Measurements from ENCODE around the gene RMDN2. TPM values are rescaled to one million over a fixed set of nuclear protein-coding genes. Genes with fewer than 3 reads are reported as not detected.

RMDN2 gene
- total RNA-seq, 1 donor from 2014 or later, result 5.1 TPM

DNA sequence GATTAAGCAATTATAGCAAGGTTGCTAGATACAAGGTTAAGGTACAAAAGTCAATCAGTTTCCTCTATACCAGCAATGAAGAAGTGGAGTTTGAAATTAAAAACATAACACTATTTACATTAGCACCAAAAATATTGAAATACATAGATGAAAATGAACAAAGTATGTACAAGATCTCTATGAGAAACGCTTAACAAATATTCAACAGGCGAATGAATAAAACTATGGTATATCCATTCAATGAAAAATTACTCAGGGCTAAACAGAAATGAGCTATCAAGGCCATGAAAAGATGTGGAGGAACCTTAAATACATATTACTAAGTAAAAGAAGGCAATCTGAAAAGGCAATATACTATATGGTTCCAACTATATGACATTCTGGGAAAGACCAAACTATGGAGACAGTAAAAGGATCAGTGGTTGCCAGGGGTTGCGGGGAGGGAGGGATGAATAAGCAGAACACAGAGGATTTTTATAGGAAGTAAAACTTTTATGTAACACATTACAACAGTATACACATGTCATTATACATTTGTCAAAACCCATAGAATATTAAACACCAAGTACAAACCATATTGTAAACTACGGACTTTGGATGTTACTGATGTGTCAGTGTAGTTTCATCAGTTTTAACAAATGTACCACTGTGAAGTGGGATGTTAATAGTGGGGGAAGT is 62.1 kb downstream of the RMDN2 start:
- H3K79me2 ChIP-seq (ENCODE audit: insufficient read depth, low read length), result no peaks in the 10 kb centered on the region
- no peak overlapping the region for H3K4me2 ChIP-seq (ENCODE audit: low read length)
- DNase-seq (ENCODE audit: low read depth) (no peak), FAIRE-seq (no peak)
- TF ChIP-seq EZH2 (IDR thresholded peaks at IDR 0.05; ENCODE audit: insufficient read depth, low read length), result no peak
- TF ChIP-seq, protein P1, sequence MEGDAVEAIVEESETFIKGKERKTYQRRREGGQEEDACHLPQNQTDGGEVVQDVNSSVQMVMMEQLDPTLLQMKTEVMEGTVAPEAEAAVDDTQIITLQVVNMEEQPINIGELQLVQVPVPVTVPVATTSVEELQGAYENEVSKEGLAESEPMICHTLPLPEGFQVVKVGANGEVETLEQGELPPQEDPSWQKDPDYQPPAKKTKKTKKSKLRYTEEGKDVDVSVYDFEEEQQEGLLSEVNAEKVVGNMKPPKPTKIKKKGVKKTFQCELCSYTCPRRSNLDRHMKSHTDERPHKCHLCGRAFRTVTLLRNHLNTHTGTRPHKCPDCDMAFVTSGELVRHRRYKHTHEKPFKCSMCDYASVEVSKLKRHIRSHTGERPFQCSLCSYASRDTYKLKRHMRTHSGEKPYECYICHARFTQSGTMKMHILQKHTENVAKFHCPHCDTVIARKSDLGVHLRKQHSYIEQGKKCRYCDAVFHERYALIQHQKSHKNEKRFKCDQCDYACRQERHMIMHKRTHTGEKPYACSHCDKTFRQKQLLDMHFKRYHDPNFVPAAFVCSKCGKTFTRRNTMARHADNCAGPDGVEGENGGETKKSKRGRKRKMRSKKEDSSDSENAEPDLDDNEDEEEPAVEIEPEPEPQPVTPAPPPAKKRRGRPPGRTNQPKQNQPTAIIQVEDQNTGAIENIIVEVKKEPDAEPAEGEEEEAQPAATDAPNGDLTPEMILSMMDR (IDR thresholded peaks at IDR 0.05; ENCODE audit: insufficient read depth, low read depth, low read length), result no peak
- H3K4me3 ChIP-seq (ENCODE audit: insufficient read depth, low read depth, low read length), result no peak overlapping the region
- no peak overlapping the region for H3K27ac Mint-ChIP-seq (ENCODE audit: unreplicated experiment)
- no peaks in the 10 kb centered on the region for H4K20me1 ChIP-seq (ENCODE audit: insufficient read depth, low read length)
- no peaks in the 10 kb centered on the region for H3K27me3 ChIP-seq (ENCODE audit: insufficient read depth, low read length)
- no peak overlapping the region for H3K9ac ChIP-seq (ENCODE audit: low read length)
- H3K4me3 Mint-ChIP-seq (ENCODE audit: unreplicated experiment), result no peak overlapping the region
- no peaks in the 10 kb centered on the region for H3K27me3 Mint-ChIP-seq (ENCODE audit: low read depth, unreplicated experiment)
- H3K4me1 ChIP-seq (ENCODE audit: insufficient read depth, low read length), result peaks cover 3% of the 10 kb centered on the region
- no peaks in the 10 kb centered on the region for H3K36me3 ChIP-seq (ENCODE audit: insufficient read depth, low read length)
- H2AFZ ChIP-seq (ENCODE audit: low read depth, low read length), result no peak overlapping the region
- no peaks in the 10 kb centered on the region for H3K36me3 Mint-ChIP-seq (ENCODE audit: low read depth, unreplicated experiment)
- peaks cover 1% of the 10 kb centered on the region for H3K4me1 Mint-ChIP-seq (ENCODE audit: low read depth, unreplicated experiment)
- H3K9me3 Mint-ChIP-seq (ENCODE audit: unreplicated experiment), result no peaks in the 10 kb centered on the region
- no peak overlapping the region for H3K27ac ChIP-seq (ENCODE audit: low read depth, low read length)
- no peaks in the 10 kb centered on the region for H3K9me3 ChIP-seq (ENCODE audit: insufficient read depth, low read depth, low read length)

DNA sequence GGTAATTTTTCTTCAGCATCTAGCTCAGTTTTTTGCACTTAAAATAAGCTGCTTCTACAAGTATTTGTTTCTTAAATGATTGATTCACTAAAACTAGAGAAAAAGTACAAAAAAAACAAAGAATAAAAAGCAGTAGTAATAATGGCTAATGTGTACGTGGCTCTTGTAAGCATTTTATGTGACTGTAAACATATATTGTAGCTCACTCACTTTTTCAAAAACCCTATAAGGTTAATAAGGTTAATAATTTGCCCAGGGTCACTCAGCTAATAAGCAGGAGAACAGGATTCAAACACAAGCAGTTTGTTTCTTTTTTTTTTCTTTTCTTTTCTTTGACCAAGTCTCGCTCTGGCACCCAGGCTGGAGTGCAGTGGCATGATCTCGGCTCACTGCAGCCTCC is 67.5 kb downstream of the RMDN2 start:
- Histone ChIP-seq H3K36me3 (ENCODE audit: insufficient read depth, low read length) (no peaks in the 10 kb centered on the region), H3K27me3 (ENCODE audit: insufficient read depth, low read length) (no peaks in the 10 kb centered on the region), H3K79me2 (ENCODE audit: insufficient read depth, low read length) (no peaks in the 10 kb centered on the region), H3K4me3 (ENCODE audit: insufficient read depth, low read depth, low read length) (no peak overlapping the region), H4K20me1 (ENCODE audit: insufficient read depth, low read length) (no peaks in the 10 kb centered on the region), H3K4me2 (ENCODE audit: low read length) (no peak overlapping the region), H3K4me1 (ENCODE audit: insufficient read depth, low read length) (no peaks in the 10 kb centered on the region), H3K9ac (ENCODE audit: low read length) (no peak overlapping the region), H2AFZ (ENCODE audit: low read depth, low read length) (no peak overlapping the region), H3K9me3 (ENCODE audit: insufficient read depth, low read depth, low read length) (no peaks in the 10 kb centered on the region), H3K27ac (ENCODE audit: low read depth, low read length) (no peak overlapping the region)
- H3K27ac Mint-ChIP-seq (ENCODE audit: unreplicated experiment), result no peak overlapping the region
- FAIRE-seq (no peak), DNase-seq (ENCODE audit: low read depth) (no peak)
- no peak for TF ChIP-seq EZH2 (IDR thresholded peaks at IDR 0.05; ENCODE audit: insufficient read depth, low read length)
- TF ChIP-seq, protein P1 (IDR thresholded peaks at IDR 0.05; ENCODE audit: insufficient read depth, low read depth, low read length), result no peak
- H3K4me3 Mint-ChIP-seq (ENCODE audit: unreplicated experiment), result no peak overlapping the region
- no peaks in the 10 kb centered on the region for H3K4me1 Mint-ChIP-seq (ENCODE audit: low read depth, unreplicated experiment)
- no peaks in the 10 kb centered on the region for H3K9me3 Mint-ChIP-seq (ENCODE audit: unreplicated experiment)
- H3K36me3 Mint-ChIP-seq (ENCODE audit: low read depth, unreplicated experiment), result no peaks in the 10 kb centered on the region
- no peaks in the 10 kb centered on the region for H3K27me3 Mint-ChIP-seq (ENCODE audit: low read depth, unreplicated experiment)

DNA sequence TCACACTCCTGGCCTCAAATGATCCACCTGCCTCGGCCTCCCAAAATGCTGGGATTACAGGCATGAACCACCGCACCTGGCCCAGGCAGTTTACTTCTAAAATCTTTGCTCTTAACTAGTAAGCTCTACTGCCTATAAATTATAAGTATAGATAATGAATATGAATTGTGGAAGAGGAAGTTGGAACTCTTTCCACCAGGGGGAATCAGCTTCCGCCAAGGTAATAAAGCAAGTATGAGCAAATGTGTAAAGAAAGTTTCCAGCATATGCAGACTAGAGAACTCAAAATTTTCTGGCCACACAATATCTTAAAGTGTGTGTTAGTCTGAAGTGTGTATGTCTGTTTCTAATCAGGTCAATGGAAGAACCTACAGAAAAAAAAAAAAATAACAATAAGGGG is 68.1 kb downstream of the RMDN2 start:
- Mint-ChIP-seq H3K27ac (ENCODE audit: unreplicated experiment) (no peak overlapping the region), H3K9me3 (ENCODE audit: unreplicated experiment) (no peaks in the 10 kb centered on the region), H3K4me1 (ENCODE audit: low read depth, unreplicated experiment) (no peaks in the 10 kb centered on the region), H3K4me3 (ENCODE audit: unreplicated experiment) (no peak overlapping the region), H3K36me3 (ENCODE audit: low read depth, unreplicated experiment) (no peaks in the 10 kb centered on the region), H3K27me3 (ENCODE audit: low read depth, unreplicated experiment) (no peaks in the 10 kb centered on the region)
- H3K4me1 ChIP-seq (ENCODE audit: insufficient read depth, low read length), result no peaks in the 10 kb centered on the region
- no peaks in the 10 kb centered on the region for H3K79me2 ChIP-seq (ENCODE audit: insufficient read depth, low read length)
- DNase-seq (ENCODE audit: low read depth) (no peak), FAIRE-seq (no peak)
- H3K4me2 ChIP-seq (ENCODE audit: low read length), result no peak overlapping the region
- H3K9ac ChIP-seq (ENCODE audit: low read length), result no peak overlapping the region
- no peaks in the 10 kb centered on the region for H3K36me3 ChIP-seq (ENCODE audit: insufficient read depth, low read length)
- no peaks in the 10 kb centered on the region for H3K27me3 ChIP-seq (ENCODE audit: insufficient read depth, low read length)
- TF ChIP-seq EZH2 (IDR thresholded peaks at IDR 0.05; ENCODE audit: insufficient read depth, low read length), result no peak
- TF ChIP-seq, protein P1 (IDR thresholded peaks at IDR 0.05; ENCODE audit: insufficient read depth, low read depth, low read length), result no peak
- no peaks in the 10 kb centered on the region for H4K20me1 ChIP-seq (ENCODE audit: insufficient read depth, low read length)
- no peaks in the 10 kb centered on the region for H3K9me3 ChIP-seq (ENCODE audit: insufficient read depth, low read depth, low read length)
- no peak overlapping the region for H2AFZ ChIP-seq (ENCODE audit: low read depth, low read length)
- no peak overlapping the region for H3K4me3 ChIP-seq (ENCODE audit: insufficient read depth, low read depth, low read length)
- H3K27ac ChIP-seq (ENCODE audit: low read depth, low read length), result no peak overlapping the region

All from astrocyte (in vitro differentiated cells and primary cell).